IPS DF 6.9 (cell line): ENCODE results near the gene ROR1.

ENCODE experiments used
- DNase-seq: peaks from one replicate; pipeline ENCODE4 v3.0.0-alpha.2; 2013; ENCODE audit warnings: low read depth, low spot score
- H3K27ac ChIP-seq: one replicate; pipeline ENCODE4 v1.5.1; 2013; ENCODE audit warnings: low read length, control low read depth
- H3K27me3 ChIP-seq: 2 replicates; pipeline ENCODE4 v1.6.1; 2013; ENCODE audit warnings: mild to moderate bottlenecking, low read length; ENCODE audit not compliant: control insufficient read depth, insufficient read depth
- H3K36me3 ChIP-seq: 2 replicates; pipeline ENCODE4 v1.6.1; 2013; ENCODE audit warnings: low read length; ENCODE audit not compliant: control insufficient read depth, insufficient read depth
- H3K4me1 ChIP-seq: 2 replicates; pipeline ENCODE4 v1.6.1; 2013; ENCODE audit warnings: low read length; ENCODE audit not compliant: control insufficient read depth, insufficient read depth
- H3K4me3 ChIP-seq: 2 replicates; pipeline ENCODE4 v1.5.1; 2013; ENCODE audit warnings: mild to moderate bottlenecking, low read length
- H3K9me3 ChIP-seq: 2 replicates; pipeline ENCODE4 v1.6.1; 2013; ENCODE audit warnings: low read length, inconsistent platforms; ENCODE audit not compliant: control insufficient read depth, insufficient read depth
- WGBS: extraction: QIAGEN DNeasy Blood & Tissue Kit; methylation state at CpG from one replicate; pipeline ENCODE4 v1.1.7; 2013; ENCODE audit warnings: mixed read lengths, missing lambda C conversion rate; ENCODE audit not compliant: insufficient read length, insufficient coverage; 5-methylcytosine and 5-hydroxymethylcytosine counted together

ROR1 gene

DNA sequence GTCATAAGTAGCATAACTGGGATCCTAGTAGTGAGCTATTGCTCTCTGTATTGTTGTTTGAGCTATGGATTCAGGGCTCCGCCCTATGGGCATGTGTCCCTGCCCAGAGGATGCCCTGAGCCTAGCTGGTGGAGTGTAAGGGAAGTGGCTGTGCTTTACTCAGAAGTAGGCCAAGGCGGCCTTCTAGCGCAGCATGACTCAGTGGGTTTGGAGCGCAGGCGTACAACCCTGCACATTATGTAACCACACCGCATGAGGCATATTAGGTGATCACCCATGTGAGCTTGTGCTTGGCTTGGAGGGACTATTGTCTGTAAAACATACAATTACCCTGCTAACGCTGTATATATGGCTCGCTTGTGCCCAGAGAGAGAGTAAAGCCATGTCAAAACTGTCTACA, 418.5 kb downstream of the ROR1 start:
- Histone ChIP-seq H3K4me3 (no peak overlapping the region), H3K27ac (no peak overlapping the region), H3K4me1 (0 out of 2 replicates have a peak, but pooled peaks cover 1% of the 10 kb centered on the region), H3K36me3 (no peaks in the 10 kb centered on the region), H3K27me3 (no peaks in the 10 kb centered on the region), H3K9me3 (no peaks in the 10 kb centered on the region)
- no peak for DNase-seq
- no CpG with 5 or more reads among the region's 8 CpGs for WGBS

DNA sequence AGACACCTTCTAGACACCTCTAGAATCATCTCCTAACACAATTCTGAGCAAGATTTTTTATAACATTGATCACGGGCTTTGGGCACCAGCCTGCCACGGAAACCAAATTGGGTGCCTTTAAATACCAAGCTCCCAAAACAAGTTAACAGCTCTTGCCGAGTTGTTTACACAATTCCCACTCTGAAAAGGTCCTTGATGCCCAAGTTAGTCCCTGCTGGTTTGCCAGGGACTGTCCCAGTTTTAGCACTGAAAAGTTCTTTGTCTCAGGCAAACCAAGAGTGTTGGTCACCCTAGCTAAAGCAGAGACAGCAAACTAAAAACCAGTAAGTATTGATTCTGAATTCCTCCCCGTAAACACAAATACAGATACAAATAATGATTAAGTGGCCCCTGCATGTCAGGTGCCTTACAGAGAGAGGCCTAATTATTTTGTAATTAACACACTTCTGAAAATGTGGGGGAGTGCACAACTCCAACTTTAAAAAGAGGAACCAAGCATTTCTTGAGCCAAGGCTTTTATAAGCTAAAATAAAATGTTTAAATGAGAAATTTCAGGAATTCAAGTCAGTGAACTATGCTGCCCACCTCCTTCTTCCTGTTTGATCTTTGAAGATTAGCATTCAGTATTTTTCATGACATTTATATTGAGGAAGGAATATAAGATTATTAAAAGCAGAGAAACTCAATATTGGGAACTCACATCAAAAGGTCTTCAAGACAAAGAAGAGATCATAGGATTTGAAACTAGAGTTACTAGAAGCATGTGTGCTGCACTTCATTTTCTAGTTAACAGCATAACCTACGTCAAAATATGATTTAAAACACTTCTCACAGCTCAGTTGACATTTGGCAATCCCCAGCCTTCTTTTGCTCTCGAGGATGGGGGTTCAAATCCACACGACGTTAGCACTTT, 420.6 kb downstream of the ROR1 start:
- WGBS: no CpG with 5 or more reads among the region's 8 CpGs
- H3K9me3 ChIP-seq: no peaks in the 10 kb centered on the region
- H3K4me1 ChIP-seq: 0 out of 2 replicates have a peak, but pooled peaks cover 1% of the 10 kb centered on the region
- H3K36me3 ChIP-seq: no peaks in the 10 kb centered on the region
- H3K27me3 ChIP-seq: no peaks in the 10 kb centered on the region
- H3K4me3 ChIP-seq: no peak overlapping the region
- H3K27ac ChIP-seq: no peak overlapping the region
- no peak for DNase-seq

DNA sequence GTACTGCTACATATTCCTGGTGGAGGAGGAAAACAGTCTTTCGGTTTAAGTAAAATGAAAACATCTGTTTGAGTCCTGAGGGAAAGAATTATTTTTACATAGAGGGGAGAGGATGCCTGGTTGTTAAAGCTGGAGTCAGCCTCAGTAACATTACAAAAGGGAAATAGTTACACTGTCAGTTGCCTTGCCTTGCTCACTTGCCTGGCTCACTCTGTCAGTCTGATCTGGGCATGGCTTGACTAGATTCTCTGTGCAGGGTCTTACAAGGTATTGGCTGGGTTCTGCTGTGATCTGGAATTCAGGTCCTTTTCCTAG, 421.2 kb downstream of the ROR1 start:
- no peaks in the 10 kb centered on the region for H3K36me3 ChIP-seq
- no CpG with 5 or more reads among the region's 1 CpG for WGBS
- no peak overlapping the region for H3K4me3 ChIP-seq
- 0 out of 2 replicates have a peak, but pooled peaks cover 1% of the 10 kb centered on the region for H3K4me1 ChIP-seq
- DNase-seq: no peak
- no peaks in the 10 kb centered on the region for H3K9me3 ChIP-seq
- no peaks in the 10 kb centered on the region for H3K27me3 ChIP-seq
- no peak overlapping the region for H3K27ac ChIP-seq

DNA sequence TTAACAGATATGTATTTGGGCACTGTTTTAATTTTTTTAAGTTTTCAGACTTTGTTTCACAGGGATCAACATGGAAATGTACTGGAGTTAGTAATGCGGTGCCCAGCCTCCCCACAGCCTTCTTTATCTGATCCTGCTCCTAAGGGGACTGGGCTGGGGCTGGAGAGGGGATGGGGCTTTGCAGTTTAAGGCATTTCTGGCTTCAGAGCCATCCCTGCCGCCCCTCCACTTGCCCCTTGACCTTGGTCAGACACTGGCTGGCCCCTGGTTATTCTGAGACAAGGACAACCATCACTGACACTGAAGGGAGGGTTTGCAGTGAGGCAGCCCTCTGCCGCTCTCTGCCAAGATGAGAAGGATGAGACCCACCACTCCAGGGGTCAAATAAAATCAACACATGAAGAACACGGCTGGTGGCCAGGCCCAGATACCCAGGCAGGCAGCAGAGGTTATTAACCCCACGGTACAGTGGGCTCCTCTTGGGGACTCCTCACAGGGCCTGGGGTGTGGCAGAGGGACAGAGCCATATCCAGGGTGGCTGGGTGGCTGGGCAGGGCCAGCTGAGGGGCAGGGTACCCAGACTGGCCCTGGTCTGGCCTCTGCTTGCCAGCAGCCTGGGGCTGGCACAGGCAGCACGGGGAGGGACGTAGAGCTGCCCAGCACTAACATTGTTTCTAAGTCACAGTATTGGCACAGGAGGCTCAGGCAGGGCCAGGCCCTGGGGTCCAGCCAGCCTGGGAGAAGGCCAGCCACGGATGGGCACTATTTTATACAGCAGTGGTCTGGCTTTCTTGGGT, 422.5 kb downstream of the ROR1 start:
- no peak for DNase-seq
- H3K4me3 ChIP-seq: no peak overlapping the region
- no CpG with 5 or more reads among the region's 8 CpGs for WGBS
- H3K4me1 ChIP-seq: 0 out of 2 replicates have a peak, but pooled peaks cover 1% of the 10 kb centered on the region
- no peaks in the 10 kb centered on the region for H3K9me3 ChIP-seq
- no peak overlapping the region for H3K27ac ChIP-seq
- H3K27me3 ChIP-seq: no peaks in the 10 kb centered on the region
- no peaks in the 10 kb centered on the region for H3K36me3 ChIP-seq

DNA sequence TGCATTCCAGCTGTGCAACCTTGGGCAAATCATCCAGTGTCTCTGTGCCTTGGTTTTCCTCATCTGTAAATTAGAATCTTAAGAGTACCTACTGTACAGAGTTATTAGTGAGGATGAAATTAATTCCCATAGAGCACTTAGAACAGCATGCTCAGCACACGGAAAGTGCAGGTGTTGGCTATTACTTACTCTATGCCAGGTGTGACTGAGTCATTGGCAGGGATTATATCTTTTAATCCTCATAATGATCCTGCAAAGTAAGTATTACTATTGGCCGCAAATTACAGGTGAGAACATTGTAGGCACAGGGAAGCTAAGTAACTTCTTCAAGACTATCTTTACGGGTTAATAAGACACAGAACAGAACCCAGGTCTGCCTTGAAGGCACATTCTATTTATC, 423.3 kb downstream of the ROR1 start:
- Histone ChIP-seq H3K9me3 (no peaks in the 10 kb centered on the region), H3K27ac (no peak overlapping the region), H3K27me3 (no peaks in the 10 kb centered on the region), H3K36me3 (no peaks in the 10 kb centered on the region), H3K4me3 (no peak overlapping the region), H3K4me1 (0 out of 2 replicates have a peak, but pooled peaks cover 1% of the 10 kb centered on the region)
- no CpG with 5 or more reads among the region's 3 CpGs for WGBS
- no peak for DNase-seq

DNA sequence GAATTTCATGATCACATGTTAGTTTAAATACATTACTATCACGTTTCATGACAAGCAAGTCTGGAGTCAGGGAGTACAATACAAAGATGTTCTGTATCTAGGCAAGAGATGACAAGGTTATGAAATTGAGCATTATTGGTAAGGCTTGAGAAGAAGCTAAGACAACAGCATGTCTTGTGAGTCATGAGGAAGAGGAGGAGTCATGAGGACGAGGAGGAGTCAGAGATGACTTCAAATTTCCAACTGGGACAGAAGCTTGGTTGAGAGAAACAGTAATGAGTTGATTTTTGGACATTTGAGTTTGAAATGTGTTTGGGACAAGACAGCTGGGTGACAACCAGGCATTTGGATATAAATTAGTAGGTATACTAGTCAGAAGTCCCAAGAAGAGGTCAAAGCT, 425.3 kb downstream of the ROR1 start:
- H3K36me3 ChIP-seq: no peaks in the 10 kb centered on the region
- H3K4me1 ChIP-seq: 0 out of 2 replicates have a peak, but pooled peaks cover 1% of the 10 kb centered on the region
- H3K27ac ChIP-seq: no peak overlapping the region
- no peak overlapping the region for H3K4me3 ChIP-seq
- no CpG with 5 or more reads among the region's 2 CpGs for WGBS
- no peaks in the 10 kb centered on the region for H3K9me3 ChIP-seq
- no peaks in the 10 kb centered on the region for H3K27me3 ChIP-seq
- no peak for DNase-seq

DNA sequence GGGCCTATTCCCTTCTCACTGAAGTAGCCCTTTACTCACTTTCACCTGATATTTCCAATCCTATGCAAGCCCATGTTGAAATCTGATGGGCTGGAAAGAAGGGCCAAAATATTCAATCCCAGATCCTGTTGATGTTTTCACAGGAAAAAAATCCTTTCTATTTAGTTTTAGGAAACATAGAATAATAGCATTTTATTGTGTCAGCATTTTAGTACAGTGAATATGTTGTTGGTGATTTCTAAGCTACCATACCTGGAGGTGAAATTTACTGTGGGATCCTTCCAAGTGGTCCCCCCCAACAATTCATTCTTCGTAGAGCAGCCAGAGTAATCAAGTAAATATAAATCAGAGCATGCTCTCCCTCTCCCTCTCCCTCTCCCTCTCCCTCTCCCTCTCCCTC, 426.2 kb downstream of the ROR1 start:
- WGBS: no CpG with 5 or more reads among the region's 1 CpG
- no peak overlapping the region for H3K4me3 ChIP-seq
- H3K9me3 ChIP-seq: no peaks in the 10 kb centered on the region
- no peak overlapping the region for H3K27ac ChIP-seq
- 0 out of 2 replicates have a peak, but pooled peaks cover 1% of the 10 kb centered on the region for H3K4me1 ChIP-seq
- no peaks in the 10 kb centered on the region for H3K27me3 ChIP-seq
- no peak for DNase-seq
- no peaks in the 10 kb centered on the region for H3K36me3 ChIP-seq

DNA sequence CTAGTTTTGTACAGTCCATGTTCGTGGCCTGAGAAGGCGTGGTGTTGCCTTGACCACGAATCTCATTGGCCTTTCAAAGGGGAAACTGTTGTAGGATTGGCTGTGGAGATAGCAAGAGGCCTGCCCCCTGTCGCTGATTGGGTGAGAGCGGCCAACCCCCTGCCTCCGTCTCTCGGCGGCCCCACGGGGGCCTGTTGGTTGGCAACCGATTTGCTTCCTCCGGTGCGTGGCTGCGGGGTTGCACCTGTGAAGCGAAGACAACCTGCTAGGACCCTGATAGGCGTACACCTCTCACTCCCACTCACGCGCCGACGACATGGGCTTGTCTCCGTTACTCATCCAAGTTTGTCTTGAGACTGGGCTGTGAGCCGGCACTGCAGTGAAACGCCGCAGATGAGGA, 429.6 kb downstream of the ROR1 start, which contains the start of gene UBE2U:
UBE2U (plus strand) TSS at position 204 of the 400 bp plus-strand sequence. CDS start 428 bp downstream, outside the sequence.
- Histone ChIP-seq H3K9me3 (no peaks in the 10 kb centered on the region), H3K36me3 (no peaks in the 10 kb centered on the region), H3K4me3 (no peak within 1 kb of the TSS), H3K4me1 (no peaks in the 10 kb centered on the region), H3K27me3 (no peaks in the 10 kb centered on the region), H3K27ac (no peak within 1 kb of the TSS)
- no peak for DNase-seq
- WGBS: no CpG with 5 or more reads among the region's 23 CpGs

DNA sequence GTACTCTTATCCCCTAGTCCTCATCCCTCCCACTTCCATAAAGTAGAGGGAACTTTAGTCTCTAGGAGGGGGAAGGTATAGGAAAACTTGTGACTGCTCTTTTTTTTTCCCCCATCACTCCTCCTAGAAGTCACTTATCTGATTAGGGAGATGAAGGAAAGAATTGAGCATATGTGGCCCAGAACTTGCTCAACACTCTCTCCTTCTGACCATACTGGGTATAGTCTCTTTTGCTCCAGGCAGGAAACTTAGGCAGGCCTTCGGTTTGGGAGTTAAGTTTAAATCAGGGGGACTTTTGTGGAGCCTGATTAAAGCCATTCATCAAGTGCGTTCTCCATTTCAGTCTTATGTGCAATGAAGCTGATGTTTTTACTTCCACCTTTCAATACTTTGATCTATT, 435.4 kb downstream of the ROR1 start:
- H3K4me3 ChIP-seq: no peak overlapping the region
- DNase-seq: no peak
- no peak overlapping the region for H3K27ac ChIP-seq
- H3K36me3 ChIP-seq: no peaks in the 10 kb centered on the region
- H3K27me3 ChIP-seq: no peaks in the 10 kb centered on the region
- H3K4me1 ChIP-seq: no peaks in the 10 kb centered on the region
- no CpG with 5 or more reads among the region's 2 CpGs for WGBS
- no peaks in the 10 kb centered on the region for H3K9me3 ChIP-seq

DNA sequence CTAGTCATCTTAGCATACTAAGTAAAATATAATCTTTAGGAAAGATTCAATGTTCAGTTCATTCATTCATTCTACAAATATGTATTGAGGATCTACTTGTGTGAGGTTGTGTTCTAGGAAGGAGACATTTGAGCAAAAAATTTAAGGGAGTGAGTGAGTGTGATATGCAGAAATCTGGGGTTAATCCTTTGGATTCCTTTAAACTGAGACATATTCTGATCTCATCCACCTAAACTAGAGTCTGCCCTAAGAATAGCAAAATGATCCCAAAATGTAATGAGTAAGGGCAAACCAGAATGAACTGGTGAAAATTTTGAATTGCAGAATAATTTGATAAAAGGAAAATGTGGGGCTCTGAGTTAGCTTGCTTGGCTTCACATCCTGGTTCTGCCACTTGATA, 438.2 kb downstream of the ROR1 start:
- no peak overlapping the region for H3K4me3 ChIP-seq
- H3K4me1 ChIP-seq: no peaks in the 10 kb centered on the region
- no peak overlapping the region for H3K27ac ChIP-seq
- H3K36me3 ChIP-seq: no peaks in the 10 kb centered on the region
- DNase-seq: no peak
- no peaks in the 10 kb centered on the region for H3K9me3 ChIP-seq
- no peaks in the 10 kb centered on the region for H3K27me3 ChIP-seq
